Fibroblast of skin of scalp (primary cell): ENCODE results near the gene VAV2.

ENCODE experiments used
- DNase-seq: peaks from one replicate; pipeline ENCODE4 v3.0.0-alpha.2; 2013

VAV2 gene

DNA sequence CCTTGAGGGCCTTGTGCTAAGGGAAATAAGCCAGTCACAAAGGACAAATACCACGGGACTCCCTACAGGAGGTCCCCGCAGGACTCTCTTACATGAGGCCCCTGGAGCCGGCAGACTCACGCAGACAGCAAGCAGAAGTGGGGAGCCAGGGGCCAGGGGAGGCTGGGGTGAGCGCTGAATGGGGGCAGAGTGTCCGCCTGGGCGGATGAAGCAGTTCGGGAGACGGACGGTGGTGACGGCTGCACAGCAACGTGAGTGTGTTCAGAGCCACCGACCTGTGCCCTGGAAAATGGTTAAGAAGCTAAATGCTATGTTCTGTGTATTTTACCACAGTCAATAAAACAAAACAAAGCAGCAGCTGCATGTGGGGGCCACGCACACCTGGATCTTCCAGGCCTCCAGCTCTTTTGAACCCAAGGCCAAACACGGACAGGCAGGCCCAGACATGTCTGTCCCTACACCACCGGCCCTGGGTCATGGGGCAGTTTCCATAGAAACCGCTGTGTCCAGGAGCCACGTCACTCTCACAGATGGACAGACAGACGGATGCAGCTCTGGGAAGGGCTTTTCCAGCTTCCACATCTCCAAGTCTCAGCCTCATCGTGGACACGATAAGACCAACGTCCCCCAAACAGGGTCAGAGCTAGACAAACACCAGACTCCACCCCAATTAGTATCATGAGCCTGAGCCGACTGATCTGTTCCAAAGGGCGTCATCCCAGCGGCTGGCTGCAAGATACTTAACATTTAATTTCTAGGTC lies 103.9 kb downstream of the VAV2 start:
- no peak for DNase-seq

GRCh38 chr9:133887540-133888047 lies 104.5 kb downstream of the VAV2 start:
- peak; percentile 34 for DNase-seq

DNA sequence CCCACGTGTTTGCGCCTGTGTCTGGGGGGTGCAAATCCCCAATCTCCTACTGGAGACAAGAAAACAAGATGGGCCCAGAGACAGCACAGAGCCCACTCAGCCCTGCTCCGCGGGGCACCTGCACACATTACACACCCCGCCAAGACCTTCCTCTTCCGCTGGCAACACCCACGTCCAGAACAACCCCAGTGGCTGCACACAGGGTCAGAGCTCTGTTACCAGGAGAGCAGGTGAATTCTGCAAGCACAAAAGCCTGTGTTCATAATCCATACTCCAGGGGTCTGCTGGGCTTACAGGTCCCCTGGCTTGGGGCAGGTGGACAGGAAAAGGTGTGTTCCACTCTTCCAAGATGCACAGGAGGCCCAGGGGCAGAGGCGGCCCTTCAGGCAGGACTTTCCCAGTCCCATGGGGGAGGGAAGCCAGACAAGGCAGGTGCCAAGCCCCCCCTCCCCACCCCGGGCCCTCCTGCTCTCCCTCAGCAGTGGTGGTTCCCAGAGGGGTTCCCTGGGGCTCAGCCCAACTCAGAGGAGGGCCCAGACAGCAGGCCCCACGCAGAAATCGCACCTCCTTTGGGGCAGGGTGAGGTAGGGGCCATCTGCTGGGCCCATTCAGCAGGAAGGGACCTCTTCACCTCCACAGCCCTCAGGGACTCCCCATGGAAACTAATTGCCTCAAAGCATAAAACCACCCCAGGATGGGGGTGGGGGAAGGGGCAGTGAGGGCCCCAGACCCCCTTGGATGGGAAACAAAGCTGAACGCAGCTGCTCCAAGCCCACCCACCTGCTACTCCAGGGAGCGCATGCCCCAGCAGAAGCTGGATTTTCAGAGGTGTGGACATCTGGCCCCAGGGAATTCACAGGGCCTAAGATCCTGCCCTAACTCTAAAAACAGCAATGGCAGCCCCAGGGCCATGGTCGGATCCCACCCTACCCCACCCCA lies 105.3 kb downstream of the VAV2 start:
- DNase-seq: no peak

DNA sequence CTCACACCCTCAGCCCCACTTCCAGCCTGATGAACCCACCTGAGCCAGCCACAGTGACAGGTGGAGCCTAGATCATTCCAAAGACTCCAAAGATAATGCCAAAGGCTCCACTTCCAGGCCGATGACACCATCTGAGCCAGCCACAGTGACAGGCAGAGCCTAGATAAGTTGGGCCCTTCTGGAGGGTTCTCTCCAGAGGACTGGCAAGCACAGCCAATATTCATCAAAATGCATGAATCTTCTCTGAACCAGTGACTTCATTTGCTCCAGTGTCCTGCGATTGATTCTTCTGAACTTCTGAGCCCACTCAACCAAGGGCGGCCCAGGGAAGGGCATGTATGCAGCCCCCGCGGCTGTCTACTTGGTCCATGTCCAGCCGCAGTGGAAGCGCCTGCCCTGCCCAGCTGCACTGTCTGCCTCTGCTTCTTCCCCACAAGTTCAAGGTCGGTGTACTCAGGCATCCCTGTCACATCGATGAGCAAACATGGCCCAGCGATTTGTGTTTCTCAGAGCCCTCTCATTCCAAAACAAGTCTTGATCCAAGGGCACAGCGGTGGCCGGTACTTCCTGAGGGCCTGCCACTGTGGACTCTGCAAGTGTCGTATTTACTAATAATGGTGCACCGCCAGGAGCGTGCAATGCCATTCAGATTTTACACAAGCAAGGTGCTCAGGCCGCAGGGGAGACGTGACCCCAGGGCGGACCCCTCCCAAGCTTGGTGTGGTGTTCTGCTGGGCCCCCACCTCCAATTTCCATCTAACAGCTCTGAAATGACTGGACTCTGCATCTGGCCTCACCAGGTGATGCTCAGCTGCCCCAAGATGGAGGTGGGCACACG lies 107.0 kb downstream of the VAV2 start:
- no peak for DNase-seq

- no peak for DNase-seq
These were observed 109.0 kb downstream of the VAV2 start for GRCh38 chr9:133882849-133883755.

DNA sequence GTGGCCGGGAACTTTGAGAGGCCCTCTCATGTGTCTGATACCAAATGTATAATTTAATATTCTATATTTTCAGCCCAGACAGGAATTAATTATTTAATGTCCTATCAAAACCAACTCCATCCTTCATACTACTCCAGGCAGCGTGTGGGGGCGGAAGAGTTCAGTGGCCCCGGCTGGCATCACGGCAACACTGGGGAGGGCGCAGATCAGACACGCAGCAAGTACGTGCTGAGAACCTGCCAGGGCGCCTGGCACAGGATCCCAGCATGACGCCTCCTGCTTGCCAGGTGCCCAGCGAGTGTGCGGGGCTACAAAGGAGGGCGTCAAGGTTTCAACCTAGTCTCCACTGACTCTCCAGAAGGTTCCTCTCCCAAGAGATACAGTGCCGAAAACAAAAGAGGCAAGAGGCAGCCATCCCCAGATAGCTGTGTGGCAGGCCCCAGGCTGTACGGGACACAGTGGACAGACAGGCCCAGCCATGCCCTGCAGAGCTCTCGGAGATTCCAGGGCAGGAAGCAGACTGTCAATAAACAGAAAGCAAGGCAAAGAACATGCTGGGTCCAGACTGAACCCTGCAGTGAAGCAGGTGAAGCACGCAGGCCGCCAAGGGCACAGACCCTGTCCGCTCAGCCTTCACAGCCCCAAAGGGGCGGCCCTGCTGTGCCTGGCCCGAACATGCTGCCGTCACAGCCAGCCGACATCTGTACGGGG lies 110.3 kb downstream of the VAV2 start:
- no peak for DNase-seq

DNA sequence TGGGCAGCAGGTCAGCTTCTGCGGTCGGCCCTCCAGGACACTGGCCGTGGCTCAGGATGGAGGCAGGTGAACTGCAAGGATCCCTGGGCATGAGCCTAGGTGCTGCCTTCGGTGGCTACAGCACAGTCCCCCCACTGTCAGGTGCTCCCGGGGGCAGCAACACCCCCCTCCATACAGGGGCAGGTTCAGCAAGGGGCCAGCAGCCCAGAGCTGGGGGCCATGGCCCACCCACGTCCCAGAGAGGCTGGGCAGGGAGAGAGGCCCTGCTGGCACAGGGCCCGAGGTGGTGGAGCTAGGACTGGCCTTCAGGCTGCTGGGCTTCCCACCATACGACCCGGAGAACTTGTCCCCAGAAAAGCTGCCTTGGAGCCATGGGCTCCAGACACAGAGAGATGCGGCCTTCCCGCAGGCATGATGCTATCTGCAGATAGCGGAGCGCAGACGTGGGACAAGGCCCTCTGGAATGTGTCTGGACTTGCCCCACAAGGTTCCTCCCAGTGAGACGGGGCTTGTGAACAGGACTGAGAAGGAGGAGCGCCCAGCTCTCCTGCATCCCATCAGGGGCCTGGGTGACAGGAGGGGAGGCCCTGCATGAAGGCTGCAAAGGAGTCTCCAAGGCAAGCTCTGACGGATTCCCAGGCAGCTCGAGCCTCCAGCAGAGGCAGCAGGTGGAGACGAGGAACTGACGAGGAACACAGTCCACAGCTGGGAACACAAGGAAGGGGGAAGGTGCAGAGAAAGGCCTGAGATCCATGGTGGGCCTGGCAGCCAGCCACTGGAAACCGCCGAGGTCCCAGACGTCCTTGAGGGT lies 111.1 kb downstream of the VAV2 start:
- peak; percentile 18 for DNase-seq

DNA sequence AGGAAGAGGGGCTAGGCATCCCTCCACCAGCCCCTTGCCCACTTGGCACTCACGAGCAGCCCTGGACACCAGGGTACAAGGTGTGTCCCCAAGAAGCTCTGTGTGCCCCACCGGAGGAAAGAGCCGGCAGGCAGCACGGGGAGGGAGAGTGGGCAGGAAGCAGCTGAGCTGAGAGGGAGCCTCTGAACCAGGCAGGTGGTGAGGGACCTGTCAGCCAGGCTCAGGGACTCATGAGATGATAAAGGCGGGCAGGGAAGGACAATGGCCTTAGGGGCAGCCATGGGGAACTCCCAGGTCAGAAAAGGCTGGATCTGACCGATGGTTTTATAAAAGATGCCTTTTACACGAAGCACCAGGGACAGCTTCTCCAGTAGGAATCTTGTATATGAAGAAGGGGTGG lies 112.0 kb downstream of the VAV2 start:
- DNase-seq: no peak

GRCh38 chr9:133879615-133880014 lies 112.5 kb downstream of the VAV2 start:
- no peak for DNase-seq

DNA sequence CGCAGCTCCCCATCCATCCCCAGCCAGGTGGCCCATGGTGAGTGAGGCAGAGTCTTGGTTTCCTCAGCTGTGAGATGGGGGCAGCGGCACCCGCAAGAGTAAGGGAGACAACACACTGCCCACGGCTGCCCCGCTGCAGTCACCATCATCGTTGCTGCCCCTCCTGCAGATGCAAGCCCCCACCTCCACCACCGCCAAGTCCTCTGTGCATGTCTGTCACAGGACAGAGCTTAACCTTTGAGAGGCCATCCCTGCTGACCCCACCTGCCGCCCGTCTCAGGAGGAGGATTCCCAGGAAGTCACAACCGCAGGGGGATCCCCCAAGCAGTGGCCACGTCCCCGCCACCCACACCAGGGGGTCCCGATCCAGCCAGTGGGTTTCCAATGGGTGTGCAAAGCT lies 113.7 kb downstream of the VAV2 start:
- no peak for DNase-seq

- no peak for DNase-seq
These were observed 114.2 kb downstream of the VAV2 start for GRCh38 chr9:133877967-133878366.

DNA sequence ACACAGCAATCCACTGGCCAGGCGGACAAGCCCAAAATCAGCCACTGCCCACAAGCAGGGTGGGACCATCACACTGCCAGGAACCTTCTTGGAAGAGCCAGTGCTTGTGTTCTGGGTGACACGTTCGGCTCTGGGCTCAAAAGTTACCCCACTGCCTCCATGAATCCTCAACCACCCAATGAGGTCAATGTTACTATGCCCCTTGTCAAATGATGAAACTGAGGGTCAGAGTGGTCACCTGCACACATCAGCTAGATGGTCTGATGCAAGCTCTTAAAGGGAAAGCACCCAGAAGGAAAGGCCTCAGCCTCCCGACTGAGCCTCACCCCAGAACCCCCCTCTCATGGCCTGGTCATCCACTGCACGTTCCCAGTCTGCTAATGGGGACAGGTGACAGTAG lies 114.8 kb downstream of the VAV2 start:
- no peak for DNase-seq

DNA sequence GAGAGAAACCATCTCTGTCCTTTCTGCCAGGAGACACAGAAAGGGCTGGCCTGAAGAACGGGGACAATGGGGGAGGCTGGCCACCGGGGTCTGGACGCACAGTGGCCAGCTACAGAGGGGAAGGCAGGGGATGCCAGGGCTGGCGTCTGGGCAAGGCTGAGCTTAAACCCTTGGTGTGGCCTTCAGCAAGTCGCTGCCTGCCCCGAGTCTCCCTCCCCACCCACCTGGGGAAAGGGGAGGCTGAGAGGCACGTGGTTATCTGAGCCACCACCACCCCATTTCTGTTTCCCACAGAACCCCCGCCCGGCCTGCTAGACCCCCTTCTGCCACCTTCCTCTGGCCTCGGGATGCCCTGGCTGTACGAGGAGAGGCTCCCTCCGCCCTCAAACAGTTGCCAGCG lies 115.3 kb downstream of the VAV2 start:
- DNase-seq: no peak

DNA sequence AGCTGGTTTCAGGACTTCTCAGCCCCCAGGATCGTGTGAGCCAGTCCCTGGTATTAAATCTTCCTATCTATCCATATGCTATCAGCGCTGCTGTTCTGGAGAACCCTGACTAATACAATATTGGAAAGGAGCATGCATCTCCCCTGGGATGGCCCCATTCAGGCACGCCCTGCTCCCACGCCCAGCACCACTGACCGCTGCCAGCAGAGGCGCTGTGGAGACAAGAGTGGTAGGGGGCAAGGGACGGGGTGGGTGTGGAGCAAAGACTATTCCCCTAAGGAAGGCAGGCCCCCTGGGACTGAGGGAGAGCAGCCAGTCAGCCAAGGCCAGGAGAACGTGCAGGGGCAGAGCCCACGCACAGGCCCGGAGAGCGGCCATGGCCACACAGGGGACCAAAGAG lies 116.0 kb downstream of the VAV2 start:
- no peak for DNase-seq

DNA sequence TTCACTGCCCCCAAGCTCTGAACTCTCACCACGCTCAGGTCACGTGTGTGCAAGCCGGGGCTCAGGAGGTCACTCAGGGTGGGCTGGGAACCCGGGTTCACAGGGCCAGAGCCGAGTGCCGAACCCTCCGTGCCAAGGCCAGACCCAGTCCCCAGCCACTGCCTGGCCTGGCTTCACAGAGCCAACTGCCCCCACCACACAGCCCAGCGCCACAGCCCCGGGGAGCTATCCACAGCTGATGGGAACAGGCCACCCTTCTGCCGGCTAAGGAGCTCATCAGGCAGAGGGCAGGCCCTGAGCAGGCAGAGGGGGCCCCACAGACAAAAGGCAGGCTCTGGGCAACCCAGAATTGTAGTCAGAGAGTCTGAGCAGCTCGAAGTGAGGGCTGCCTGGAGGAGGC lies 117.0 kb downstream of the VAV2 start:
- no peak for DNase-seq

GRCh38 chr9:133874659-133875058 lies 117.5 kb downstream of the VAV2 start:
- no peak for DNase-seq

DNA sequence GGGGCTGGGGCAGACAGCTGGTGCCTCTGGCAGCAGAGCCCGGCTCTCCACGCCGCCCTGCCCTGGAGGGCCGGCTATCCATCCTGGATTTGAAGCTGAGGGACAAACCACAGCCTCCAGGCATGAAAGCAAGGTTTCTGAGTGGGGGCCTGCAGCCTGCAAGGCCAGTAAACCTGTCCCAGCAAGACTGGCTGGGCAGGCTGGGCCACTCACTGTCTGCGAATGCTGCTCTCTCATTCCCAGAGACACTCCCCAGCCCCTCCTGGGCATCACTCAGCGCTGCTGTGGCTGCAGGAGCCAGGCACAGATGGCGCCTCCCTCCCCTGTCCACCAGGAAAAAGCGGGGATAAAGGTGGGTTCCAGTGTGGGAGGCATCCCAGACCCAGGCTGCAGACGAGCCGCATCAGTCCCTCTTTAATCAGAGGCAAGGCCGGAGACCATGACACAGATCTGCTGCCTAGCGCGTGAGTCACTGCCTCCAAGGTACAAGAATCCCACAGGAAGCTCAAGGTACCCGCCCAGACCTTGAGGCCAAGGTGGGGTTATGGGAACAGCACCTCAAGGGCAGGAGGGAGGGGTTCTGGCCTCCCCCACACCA lies 118.0 kb downstream of the VAV2 start:
- peak; percentile 53 for DNase-seq

DNA sequence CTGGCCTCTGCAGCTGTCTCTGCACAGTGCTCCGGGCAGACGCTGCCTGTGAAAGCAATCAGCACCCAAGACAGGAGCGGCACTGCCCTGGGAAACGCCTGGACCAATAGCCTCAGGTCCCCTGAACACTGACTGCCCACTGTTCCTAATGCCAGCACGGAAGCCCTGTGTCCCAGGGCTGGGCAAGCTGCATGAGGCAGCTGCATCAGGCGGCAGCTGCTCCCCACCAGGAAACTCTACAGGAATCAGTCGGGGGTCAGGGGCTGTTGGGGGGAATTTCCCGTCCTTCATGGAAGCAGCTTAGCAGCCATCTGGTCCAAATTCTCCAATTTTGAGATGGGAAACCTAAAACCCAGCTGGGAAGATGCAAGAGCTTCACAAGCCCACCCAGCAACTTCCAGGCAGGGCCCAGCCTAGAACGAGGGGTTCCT lies 118.6 kb downstream of the VAV2 start:
- no peak for DNase-seq

- no peak for DNase-seq
These were observed 119.1 kb downstream of the VAV2 start for GRCh38 chr9:133873009-133873408.
